GM19238 (cell line): Measurements from ENCODE around the gene POM121L2.

Experiments used
- DNase-seq: peaks from one replicate; pipeline ENCODE4 v3.0.0; 2011; ENCODE audit warnings: low spot score; ENCODE audit not compliant: insufficient read length

POM121L2 gene

DNA sequence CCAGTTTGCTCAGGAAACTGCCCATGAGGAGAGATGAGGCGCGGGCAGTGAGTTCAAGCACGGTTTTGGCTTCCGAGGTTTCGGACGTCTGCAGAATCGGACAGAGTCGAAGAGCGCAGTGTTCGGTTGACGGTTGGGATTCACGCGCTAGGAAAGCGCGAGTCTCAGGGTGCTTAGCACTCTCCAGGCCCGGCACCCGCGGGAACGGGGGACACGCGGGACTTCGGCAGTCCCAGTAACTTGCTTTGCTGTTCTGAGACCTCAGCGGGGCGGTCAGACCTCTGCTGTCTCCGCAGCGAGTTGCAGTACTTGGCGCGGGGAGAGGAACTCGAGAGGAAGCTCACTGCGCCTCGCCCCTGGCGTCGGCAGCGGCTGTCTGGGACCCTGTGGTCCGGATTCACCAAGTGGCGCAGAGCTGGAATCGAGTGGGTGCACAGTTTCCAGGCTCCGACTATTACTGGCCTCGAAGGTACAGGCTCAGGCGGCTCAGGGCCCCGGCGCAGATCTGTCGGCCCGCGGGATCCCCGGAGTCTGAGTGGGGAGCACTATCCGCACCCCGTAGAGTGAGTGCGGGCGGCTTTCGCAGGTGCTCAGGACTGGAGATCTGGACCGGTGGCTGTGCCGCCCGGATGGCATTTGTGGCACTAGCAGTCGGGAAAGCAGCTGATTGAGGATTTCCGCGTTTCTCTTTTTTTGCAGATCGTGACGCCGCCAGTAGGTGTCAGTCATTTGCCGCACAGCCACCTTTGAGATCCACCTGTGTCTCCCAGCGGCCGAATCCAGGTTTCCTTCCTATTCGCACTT lies at the start of gene POM121L2:
Gene POM121L2, minus strand, starts transcription at position 128 of the 804 bp plus-strand sequence. Its CDS starts 103 bp downstream, at position 25.
- DNase-seq = peak; percentile 47

- no peak for DNase-seq
Measured at GRCh38 chr6:27359231-27359630, 47.2 kb upstream of the POM121L2 start.

GRCh38 chr6:27358786-27359185 lies 46.7 kb upstream of the POM121L2 start:
- no peak for DNase-seq

DNA sequence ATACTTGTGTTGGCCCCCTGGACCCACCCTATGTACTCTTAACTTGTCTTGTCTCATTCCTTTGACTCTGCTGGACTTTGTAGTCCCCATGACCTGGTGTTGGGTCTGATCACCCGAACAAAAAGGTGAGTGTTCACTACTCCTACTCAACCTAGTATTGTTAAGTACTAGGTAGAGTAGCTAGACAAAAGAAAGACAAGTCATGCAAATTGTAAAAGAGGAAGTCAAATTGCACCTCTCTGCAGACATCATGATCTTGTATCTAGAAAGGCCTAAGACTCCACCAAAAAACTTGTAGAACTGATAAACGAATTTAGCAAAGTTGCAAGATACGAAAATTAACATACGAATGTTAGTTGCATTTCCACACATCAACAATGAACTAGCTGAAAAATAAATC lies 40.8 kb upstream of the POM121L2 start:
- no peak for DNase-seq

GRCh38 chr6:27334141-27334540 lies 22.1 kb upstream of the POM121L2 start:
- DNase-seq = no peak

GRCh38 chr6:27333642-27334040 lies 21.6 kb upstream of the POM121L2 start:
- no peak for DNase-seq

DNA sequence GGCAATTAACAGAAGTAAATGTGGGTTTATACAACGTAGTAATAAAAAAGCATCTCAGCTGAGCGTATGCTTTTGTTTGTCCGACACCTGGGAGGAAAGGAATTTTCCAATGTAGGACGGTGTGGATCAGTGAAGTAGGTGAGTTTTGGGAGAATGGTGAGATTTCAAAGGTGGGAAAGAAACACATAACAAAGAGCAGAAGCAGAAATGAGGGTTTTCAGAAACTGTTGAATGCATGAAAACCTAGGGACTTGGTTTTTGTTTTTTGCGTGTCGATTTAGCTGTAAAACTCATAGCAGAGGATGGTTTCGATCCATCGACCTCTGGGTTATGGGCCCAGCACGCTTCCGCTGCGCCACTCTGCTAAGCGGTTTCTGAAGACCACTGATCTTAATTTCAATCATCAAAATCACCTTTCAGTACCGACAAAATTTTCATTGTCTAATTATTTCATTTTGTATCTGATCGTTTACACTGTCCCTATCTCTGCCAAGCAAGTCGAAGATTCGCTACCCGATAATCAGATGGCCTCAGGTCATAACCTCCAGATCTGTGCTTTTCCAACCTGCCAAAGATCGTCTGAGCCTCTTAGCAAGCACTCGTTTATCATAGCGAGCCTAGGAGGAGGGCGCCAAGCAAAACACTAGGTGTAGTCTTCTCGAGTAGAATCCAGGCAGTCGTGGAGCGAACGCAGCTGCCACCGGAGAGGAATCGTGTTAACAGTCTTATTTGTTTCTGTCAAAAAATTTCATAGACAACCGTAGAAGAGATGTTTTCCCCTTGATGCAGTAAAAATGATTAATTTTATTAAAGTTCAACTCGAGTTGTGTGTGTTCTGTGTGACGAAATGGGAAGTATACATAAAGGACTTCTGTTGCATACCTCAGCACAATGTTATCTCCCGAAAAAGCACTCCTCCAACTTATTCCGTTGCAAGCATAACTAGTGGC lies 20.9 kb upstream of the POM121L2 start:
- no peak for DNase-seq

DNA sequence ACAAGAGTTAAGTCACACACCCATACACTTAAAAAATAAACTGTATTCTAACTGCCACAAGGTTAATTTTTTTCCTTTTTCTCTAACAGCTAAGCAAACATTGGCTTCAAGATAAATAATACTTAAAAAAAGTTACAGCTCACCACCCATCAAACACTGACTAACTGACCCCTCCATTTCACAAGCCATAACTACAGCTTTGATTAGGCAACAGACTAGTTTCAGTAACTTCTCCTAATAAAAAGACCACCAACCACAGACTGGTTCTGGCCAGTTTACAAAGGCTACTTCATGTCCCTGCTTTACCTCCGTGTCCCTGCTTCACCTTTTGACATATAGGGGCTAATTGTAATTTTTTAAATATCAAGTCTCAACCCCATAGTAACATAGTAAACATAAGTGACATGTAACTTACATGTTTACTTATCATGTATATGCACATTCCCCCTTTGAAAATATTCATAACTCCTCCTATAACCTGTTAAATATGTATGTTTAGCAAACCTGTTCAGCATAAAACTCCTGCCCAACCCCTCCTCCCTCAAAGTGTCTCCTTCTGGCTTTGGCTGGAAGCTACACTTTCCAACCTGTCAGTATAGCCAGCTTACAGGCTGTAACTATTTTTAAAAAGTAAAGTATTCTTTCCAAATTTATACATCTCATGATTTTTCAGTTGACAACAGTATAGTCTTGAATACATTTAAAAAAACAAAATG lies 15.1 kb upstream of the POM121L2 start:
- no peak for DNase-seq

- DNase-seq = no peak
Measured at GRCh38 chr6:27321901-27322300, 9.8 kb upstream of the POM121L2 start.

- DNase-seq = no peak
Measured at GRCh38 chr6:27321370-27321769, 9.3 kb upstream of the POM121L2 start.

- no peak for DNase-seq
Measured at GRCh38 chr6:27318973-27319372, 6.9 kb upstream of the POM121L2 start.

DNA sequence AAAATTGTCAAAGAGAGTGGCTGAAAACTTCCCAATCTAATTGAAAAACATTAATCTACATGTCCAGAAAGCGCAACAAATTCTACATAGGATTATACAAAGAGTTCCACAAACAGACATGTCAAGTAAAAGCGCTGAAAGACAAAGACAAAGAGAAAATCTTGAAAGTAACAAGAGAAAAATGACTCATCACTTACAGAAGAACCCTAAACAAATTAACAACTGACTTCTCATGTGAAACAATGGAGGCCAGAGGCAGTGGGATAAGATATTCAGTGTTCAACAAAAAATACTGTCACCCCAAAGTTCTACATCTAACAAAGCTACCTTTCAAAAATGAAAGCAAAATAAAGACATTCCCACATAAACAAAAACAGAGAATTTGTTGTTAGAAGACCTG lies 2.0 kb upstream of the POM121L2 start:
- no peak for DNase-seq

DNA sequence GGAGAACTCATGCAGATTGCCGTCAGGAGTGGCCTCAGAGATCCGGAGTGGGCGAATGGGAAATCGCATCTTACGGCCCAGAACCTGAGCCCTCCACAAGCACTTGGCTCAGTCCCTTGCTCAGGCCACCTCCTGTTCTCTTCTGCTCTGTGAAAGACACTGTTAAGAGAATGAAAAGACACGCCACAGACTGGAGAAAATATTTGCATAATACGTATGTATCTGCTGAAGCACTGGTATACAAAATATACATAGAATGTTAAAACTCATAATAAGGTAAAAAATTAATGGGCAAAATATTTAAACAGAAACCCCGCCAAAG lies 838 bp upstream of the POM121L2 start:
- no peak for DNase-seq

DNA sequence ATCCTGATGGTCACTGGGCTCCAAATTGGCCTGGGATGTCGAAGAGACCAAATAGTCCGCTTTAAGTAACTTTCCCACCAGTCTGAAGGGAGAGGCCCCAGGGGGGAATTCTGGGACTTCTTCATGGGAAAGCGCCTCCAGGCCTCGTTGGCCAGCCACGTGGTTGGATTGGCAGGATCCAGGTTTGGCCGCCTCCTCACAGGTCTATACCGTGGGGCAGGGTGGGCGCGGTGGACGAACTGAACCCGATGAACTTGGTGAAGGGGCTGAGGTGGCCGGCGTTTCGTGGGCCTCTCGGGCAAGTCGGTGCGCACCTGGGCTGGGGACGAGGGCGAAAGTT lies 297 bp downstream of the POM121L2 start:
- no peak for DNase-seq

DNA sequence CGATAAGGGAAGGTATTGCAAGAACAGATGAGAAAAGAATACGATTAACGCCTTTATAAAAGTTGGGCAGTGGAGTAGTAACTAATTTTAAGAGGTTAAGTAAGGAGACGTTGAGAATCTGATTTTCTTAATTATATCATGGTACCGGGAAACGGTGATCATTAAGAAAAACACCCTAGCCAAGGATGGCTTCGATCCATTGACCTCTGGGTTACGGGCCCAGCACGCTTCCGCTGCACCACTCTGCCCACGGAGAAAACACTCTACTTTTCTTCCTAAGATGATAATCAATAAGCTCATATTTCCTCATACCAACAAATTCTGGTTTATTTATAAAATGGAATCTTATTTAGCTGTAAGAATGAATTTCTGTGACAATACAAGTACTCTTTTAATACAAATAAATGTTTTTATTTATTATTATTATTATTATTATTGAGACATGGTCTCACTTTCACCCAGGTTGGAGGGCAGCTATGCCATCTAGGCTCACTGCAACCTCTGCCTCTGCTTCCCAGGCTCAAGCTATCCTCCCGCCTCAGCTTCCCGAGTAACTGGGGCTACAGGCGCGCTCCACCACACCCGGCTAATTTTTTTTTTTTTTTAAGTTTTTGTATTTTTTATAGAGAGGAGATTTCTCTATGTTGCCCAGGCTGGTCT lies 8.3 kb downstream of the POM121L2 start:
- no peak for DNase-seq

GRCh38 chr6:27297857-27298730 lies 14.0 kb downstream of the POM121L2 start:
- DNase-seq = no peak

- no peak for DNase-seq
Measured at GRCh38 chr6:27297484-27297856, 14.6 kb downstream of the POM121L2 start.

DNA sequence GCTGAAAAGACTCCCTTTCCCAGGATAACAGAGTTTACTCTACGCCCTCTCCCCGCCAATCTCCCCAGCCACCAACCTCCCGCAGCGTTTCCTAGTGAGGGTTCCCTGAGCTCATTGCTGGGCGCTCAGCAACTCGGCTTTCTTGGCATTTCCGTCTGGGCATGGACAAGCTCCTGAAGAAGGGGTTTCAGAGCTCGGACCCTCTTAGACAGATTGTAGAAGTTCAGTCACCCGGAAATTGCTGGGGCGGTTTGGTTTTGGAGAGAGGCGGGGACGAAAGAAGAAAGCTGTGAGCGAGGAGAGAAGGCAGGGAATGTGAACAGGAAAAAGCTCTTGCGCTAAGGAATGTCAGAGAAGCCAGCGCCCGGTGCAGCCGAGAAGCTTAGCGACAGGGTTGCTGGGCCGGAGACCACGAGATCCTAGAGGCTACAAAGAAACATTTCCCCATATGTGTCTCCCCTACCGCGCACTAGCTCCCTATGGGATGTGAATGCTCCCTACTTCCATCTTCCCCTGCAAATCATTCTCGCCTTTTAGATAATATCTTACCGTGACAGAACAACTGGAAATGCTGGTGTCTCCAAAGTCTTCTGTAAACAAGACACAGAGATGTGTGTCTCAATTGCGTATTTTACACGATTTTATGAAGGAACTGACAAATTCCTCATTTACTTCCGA lies 15.8 kb downstream of the POM121L2 start:
- no peak for DNase-seq

- no peak for DNase-seq
Measured at GRCh38 chr6:27295301-27296079, 16.6 kb downstream of the POM121L2 start.
